Measurements from ENCODE around the gene RABEP1.

RABEP1 gene

GRCh38 chr17:5272322-5272721 lies 9.8 kb upstream of the RABEP1 start:
- no peaks in the 10 kb centered on the region for H3K4me1 ChIP-seq (ENCODE audit: insufficient read depth, low read length, poor library complexity, severe bottlenecking)

GRCh38 chr17:5282642-5283217 lies 646 bp downstream of the RABEP1 start:
- H3F3A ChIP-seq (ENCODE audit: low read depth) = no peaks in the 10 kb centered on the region
- TF ChIP-seq CTCF (conservative IDR thresholded peaks at IDR 0.05; ENCODE audit: low read length) (no peak), EZH2phosphoT487 (IDR thresholded peaks at IDR 0.05; ENCODE audit: borderline replicate concordance) (no peak)
- no peaks in the 10 kb centered on the region for H3K36me3 ChIP-seq (ENCODE audit: insufficient read depth, low read length)
- H3K4me1 ChIP-seq (ENCODE audit: insufficient read depth, low read length, poor library complexity, severe bottlenecking) = peaks cover 30% of the 10 kb centered on the region
- peak overlapping the region; percentile 99 for H3K4me3 ChIP-seq (ENCODE audit: low read length, poor library complexity, severe bottlenecking)
- H4K20me1 ChIP-seq (ENCODE audit: insufficient read depth, low read length, poor library complexity, severe bottlenecking) = peaks cover 40% of the 10 kb centered on the region
- no peak overlapping the region for H2AFZ ChIP-seq (ENCODE audit: low read length)
- H3K9me3 ChIP-seq (ENCODE audit: insufficient read depth, low read depth, low read length) = no peaks in the 10 kb centered on the region
- peak overlapping the region; percentile 84 for H3K9ac ChIP-seq (ENCODE audit: low read depth, low read length, poor library complexity, severe bottlenecking)
- peak overlapping the region; percentile 97 for H3K4me2 ChIP-seq (ENCODE audit: low read depth, low read length, poor library complexity, severe bottlenecking)
- H3K79me2 ChIP-seq (ENCODE audit: insufficient read depth, low read length) = peaks cover 51% of the 10 kb centered on the region
- no peaks in the 10 kb centered on the region for H3K27me3 ChIP-seq (ENCODE audit: insufficient read depth, low read length, poor library complexity, severe bottlenecking)
- H3K9me2 ChIP-seq (replicated peaks; ENCODE audit: low read depth, low read length) = no peaks in the 10 kb centered on the region

More at GRCh38 chr17:5272322-5272721, 9.8 kb upstream of the RABEP1 start:
- Histone ChIP-seq H2AFZ (ENCODE audit: low read length) (no peak overlapping the region), H3F3A (ENCODE audit: low read depth) (no peaks in the 10 kb centered on the region), H3K9ac (ENCODE audit: low read depth, low read length, poor library complexity, severe bottlenecking) (no peak overlapping the region), H3K4me2 (ENCODE audit: low read depth, low read length, poor library complexity, severe bottlenecking) (no peak overlapping the region), H3K36me3 (ENCODE audit: insufficient read depth, low read length) (no peaks in the 10 kb centered on the region), H4K20me1 (ENCODE audit: insufficient read depth, low read length, poor library complexity, severe bottlenecking) (no peaks in the 10 kb centered on the region), H3K4me3 (ENCODE audit: low read length, poor library complexity, severe bottlenecking) (no peak overlapping the region), H3K9me2 (replicated peaks; ENCODE audit: low read depth, low read length) (no peaks in the 10 kb centered on the region), H3K9me3 (ENCODE audit: insufficient read depth, low read depth, low read length) (no peaks in the 10 kb centered on the region), H3K27me3 (ENCODE audit: insufficient read depth, low read length, poor library complexity, severe bottlenecking) (no peaks in the 10 kb centered on the region), H3K79me2 (ENCODE audit: insufficient read depth, low read length) (no peaks in the 10 kb centered on the region)
- TF ChIP-seq EZH2phosphoT487 (IDR thresholded peaks at IDR 0.05; ENCODE audit: borderline replicate concordance) = no peak

- H3K4me3 ChIP-seq (ENCODE audit: low read length, poor library complexity, severe bottlenecking) = peak overlapping the region; percentile 99
- peak overlapping the region; percentile 97 for H3K4me2 ChIP-seq (ENCODE audit: low read depth, low read length, poor library complexity, severe bottlenecking)
- peaks cover 60% of the 10 kb centered on the region for H3K79me2 ChIP-seq (ENCODE audit: insufficient read depth, low read length)
- H2AFZ ChIP-seq (ENCODE audit: low read length) = no peak overlapping the region
- peak overlapping the region; percentile 84 for H3K9ac ChIP-seq (ENCODE audit: low read depth, low read length, poor library complexity, severe bottlenecking)
- TF ChIP-seq CTCF (conservative IDR thresholded peaks at IDR 0.05; ENCODE audit: low read length) (no peak), EZH2phosphoT487 (IDR thresholded peaks at IDR 0.05; ENCODE audit: borderline replicate concordance) (no peak)
- H3K27me3 ChIP-seq (ENCODE audit: insufficient read depth, low read length, poor library complexity, severe bottlenecking) = no peaks in the 10 kb centered on the region
- no peaks in the 10 kb centered on the region for H3K36me3 ChIP-seq (ENCODE audit: insufficient read depth, low read length)
- no peaks in the 10 kb centered on the region for H3K9me3 ChIP-seq (ENCODE audit: insufficient read depth, low read depth, low read length)
- H4K20me1 ChIP-seq (ENCODE audit: insufficient read depth, low read length, poor library complexity, severe bottlenecking) = peaks cover 45% of the 10 kb centered on the region
- H3K4me1 ChIP-seq (ENCODE audit: insufficient read depth, low read length, poor library complexity, severe bottlenecking) = peaks cover 32% of the 10 kb centered on the region
- no peaks in the 10 kb centered on the region for H3F3A ChIP-seq (ENCODE audit: low read depth)
- no peaks in the 10 kb centered on the region for H3K9me2 ChIP-seq (replicated peaks; ENCODE audit: low read depth, low read length)
Measured at GRCh38 chr17:5283571-5284315, 1.7 kb downstream of the RABEP1 start.
